ENCODE data around the gene ZMYND10. TPM values are rescaled to one million over a fixed set of nuclear protein-coding genes. Genes with fewer than 3 reads are reported as not detected.

The ZMYND10 gene
- total RNA-seq, 6 donors from 2014 or later: 3.1 to 98.7 (median 31.5) TPM

DNA sequence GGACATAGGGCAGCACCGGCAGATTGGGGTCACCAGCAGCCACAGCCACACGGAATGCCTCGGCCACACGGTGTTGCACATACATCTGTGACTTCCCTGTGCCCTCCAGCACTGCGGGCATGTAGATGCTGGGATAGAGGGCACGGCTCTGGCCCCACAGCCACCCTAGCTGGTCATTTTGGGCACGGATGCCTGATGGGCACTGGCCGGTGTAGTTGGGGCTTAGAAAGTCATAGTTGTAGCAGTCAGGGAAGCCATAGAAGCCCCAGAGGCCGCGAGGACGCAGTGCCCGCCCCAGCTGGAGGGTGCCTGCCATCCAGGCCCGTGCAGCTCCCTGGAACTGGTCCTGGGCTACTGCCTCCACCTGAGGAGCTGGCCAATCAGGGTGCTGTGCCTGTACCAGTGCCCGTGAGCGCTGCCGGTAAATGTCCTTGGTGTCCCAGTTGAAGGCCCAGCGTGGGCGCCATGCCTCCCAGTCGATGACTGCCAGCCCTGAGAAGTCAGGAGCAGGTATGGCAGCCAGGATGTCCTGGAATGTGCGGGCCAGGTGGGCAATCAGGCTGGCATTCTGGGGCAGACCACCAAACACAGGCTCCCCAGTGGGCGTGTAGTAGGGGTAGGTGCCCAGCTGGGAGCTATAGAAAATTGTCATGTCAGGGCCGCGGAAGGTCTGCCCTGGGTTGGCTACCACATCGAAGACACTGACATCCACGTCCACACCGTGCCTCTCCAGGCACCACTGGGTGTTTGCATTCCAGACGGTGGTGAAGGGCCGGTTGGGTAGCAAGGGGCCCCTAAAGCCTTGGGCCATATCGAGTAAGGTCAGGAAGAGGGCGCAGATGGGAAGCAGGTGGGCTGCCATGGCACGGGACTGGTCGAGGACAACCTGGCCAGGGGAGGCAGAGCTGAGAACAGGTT, 43.2 kb downstream of the ZMYND10 start:
- H3K27me3 ChIP-seq: no peaks in the 10 kb centered on the region
- TF ChIP-seq EP300 (IDR thresholded peaks at IDR 0.05) (no peak), POLR2A (IDR thresholded peaks at IDR 0.05) (no peak), POLR2AphosphoS5 (IDR thresholded peaks at IDR 0.05) (no peak)
- TF ChIP-seq, protein P1, sequence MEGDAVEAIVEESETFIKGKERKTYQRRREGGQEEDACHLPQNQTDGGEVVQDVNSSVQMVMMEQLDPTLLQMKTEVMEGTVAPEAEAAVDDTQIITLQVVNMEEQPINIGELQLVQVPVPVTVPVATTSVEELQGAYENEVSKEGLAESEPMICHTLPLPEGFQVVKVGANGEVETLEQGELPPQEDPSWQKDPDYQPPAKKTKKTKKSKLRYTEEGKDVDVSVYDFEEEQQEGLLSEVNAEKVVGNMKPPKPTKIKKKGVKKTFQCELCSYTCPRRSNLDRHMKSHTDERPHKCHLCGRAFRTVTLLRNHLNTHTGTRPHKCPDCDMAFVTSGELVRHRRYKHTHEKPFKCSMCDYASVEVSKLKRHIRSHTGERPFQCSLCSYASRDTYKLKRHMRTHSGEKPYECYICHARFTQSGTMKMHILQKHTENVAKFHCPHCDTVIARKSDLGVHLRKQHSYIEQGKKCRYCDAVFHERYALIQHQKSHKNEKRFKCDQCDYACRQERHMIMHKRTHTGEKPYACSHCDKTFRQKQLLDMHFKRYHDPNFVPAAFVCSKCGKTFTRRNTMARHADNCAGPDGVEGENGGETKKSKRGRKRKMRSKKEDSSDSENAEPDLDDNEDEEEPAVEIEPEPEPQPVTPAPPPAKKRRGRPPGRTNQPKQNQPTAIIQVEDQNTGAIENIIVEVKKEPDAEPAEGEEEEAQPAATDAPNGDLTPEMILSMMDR (IDR thresholded peaks at IDR 0.05): no peak
- ATAC-seq (ENCODE audit: low FRiP score in 2 of 2) (no peak), DNase-seq (peak in 1 of 2 donors; percentile 79)
- peak overlapping the region; percentile 70 to 93 (median 92) for H3K27ac ChIP-seq
- 70 to 82% methylated on average over 20 to 32 of the region's 32 CpGs for WGBS, 2 donors
- H3K4me3 ChIP-seq: peak overlapping the region; percentile 28 to 86 (median 45)
- H3K4me1 ChIP-seq: peaks cover 41 to 55% (median 52%) of the 10 kb centered on the region in 4 donors
- peaks cover 0 to 16% (median 0%) of the 10 kb centered on the region in 4 donors for H3K36me3 ChIP-seq
- H3K9me3 ChIP-seq: no peaks in the 10 kb centered on the region

DNA sequence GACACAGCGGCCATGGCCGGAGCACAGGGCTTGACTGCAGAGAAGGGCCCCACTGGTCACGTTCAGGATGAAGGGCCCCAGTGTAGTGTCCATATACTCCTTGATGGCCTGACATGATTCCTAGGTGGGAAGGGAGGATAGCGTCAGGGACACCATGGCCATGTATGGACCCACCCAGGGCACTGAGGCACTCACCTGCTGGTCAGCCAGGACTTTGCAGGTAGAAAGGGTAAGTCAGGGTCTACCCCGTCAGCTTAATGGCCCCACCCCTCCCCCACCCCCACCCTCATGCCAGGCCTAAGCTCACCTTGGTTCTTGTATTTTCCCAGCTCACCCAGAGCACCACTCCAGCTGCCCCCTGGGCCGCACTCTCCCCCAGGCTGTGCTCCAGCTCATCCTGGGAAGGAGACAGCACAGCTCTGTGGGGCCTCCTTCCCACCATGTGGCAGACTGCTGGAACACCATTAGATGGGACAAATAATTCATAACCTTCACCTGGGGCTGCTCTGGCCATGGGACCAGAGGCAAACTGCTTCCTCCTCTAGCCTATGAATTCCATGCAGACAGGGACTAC, 44.8 kb downstream of the ZMYND10 start:
- peaks cover 41 to 55% (median 52%) of the 10 kb centered on the region in 4 donors for H3K4me1 ChIP-seq
- peak overlapping the region in 1 of 4 donors; percentile 86 for H3K4me3 ChIP-seq

DNA sequence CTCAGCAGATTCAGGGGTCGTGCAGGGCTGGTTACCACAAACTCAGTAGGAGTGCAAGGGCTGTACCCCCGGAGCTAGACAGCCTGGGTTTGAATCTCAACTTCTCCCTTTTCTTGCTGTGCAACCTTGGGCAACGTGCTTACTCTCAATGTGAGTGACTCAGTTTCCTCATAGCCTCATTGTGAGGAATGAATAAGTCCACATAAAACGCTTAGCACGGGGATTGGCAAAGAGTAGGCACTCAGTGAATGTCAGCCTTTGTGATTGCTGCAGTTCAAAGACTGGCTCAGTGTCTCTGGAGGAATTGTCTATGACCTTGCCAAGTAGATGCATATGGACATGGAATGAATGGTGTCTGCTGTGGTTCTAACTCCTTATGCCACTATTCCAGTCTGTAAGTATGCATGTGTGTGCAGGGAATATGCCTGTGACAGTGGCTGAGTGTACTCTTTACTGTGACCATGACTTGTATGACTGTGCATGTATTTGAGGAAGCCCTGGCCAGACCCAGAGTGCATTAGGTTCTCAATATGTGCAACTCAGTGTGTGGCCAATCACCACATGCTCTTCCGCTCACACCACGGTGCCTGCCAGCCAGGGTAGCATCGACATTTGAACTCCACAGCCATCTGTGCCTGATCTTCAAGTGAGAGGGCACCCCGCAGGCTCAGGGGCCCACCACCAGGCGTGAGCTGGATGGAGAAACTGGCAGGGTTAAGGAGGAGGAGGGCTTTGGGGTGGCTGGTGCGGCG, 45.4 kb downstream of the ZMYND10 start:
- Histone ChIP-seq H3K4me1 (peaks cover 41 to 55% (median 52%) of the 10 kb centered on the region in 4 donors), H3K27ac (peak overlapping the region; percentile 85 to 93 (median 92)), H3K36me3 (peaks cover 0 to 13% (median 2%) of the 10 kb centered on the region in 4 donors), H3K9me3 (no peaks in the 10 kb centered on the region), H3K27me3 (no peaks in the 10 kb centered on the region), H3K4me3 (peak overlapping the region in 3 of 4 donors; percentile 55 to 86 (median 64))
- peak in 1 of 2 donors; percentile 75 for DNase-seq
- WGBS, 2 donors: 44 to 49% methylated on average over 11 to 12 of the region's 12 CpGs
- TF ChIP-seq EP300 (IDR thresholded peaks at IDR 0.05) (no peak), POLR2A (IDR thresholded peaks at IDR 0.05) (no peak), POLR2AphosphoS5 (IDR thresholded peaks at IDR 0.05) (no peak)
- TF ChIP-seq, protein P1 (IDR thresholded peaks at IDR 0.05): peak in 2 of 6 experiments; percentile 2 to 8
- peak; percentile 3 to 34 for ATAC-seq (ENCODE audit: low FRiP score in 2 of 2)

More for the DNA sequence above, 44.8 kb downstream of the ZMYND10 start:
- no peak for ATAC-seq (ENCODE audit: low FRiP score in 2 of 2)
- 82 to 89% methylated on average over 4 to 6 of the region's 6 CpGs for WGBS, 2 donors
- DNase-seq: no peak
- TF ChIP-seq EP300 (IDR thresholded peaks at IDR 0.05) (no peak), POLR2A (IDR thresholded peaks at IDR 0.05) (no peak), POLR2AphosphoS5 (IDR thresholded peaks at IDR 0.05) (no peak)
- TF ChIP-seq, protein P1 (IDR thresholded peaks at IDR 0.05): no peak
- Histone ChIP-seq H3K9me3 (no peaks in the 10 kb centered on the region), H3K27ac (peak overlapping the region; percentile 85 to 93 (median 92)), H3K36me3 (peaks cover 0 to 13% (median 2%) of the 10 kb centered on the region in 4 donors), H3K27me3 (no peaks in the 10 kb centered on the region)

DNA sequence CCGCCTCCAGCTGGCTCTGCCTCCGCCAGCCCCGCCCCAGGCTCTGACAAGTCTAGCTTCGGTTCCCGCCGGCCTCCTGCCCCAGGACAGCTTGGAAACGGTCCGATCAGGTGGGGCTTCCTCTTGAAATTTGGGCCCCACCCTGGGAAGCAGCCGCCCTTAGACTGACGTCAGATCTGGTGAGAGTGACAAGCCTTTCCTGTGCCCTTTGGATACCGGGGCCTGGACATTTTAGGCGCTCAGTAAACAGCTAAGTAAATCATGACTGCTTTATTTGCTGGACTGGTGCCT, 45.9 kb downstream of the ZMYND10 start:
- DNase-seq: no peak
- no peaks in the 10 kb centered on the region for H3K27me3 ChIP-seq
- no peak for ATAC-seq (ENCODE audit: low FRiP score in 2 of 2)
- TF ChIP-seq POLR2AphosphoS5 (IDR thresholded peaks at IDR 0.05) (peak; percentile 32 to 60), EP300 (IDR thresholded peaks at IDR 0.05) (peak in 3 of 4 donors; percentile 28 to 91 (median 86)), POLR2A (IDR thresholded peaks at IDR 0.05) (no peak)
- peak overlapping the region in 3 of 4 donors; percentile 55 to 86 (median 64) for H3K4me3 ChIP-seq
- H3K27ac ChIP-seq: peak overlapping the region; percentile 85 to 93 (median 92)
- H3K9me3 ChIP-seq: no peaks in the 10 kb centered on the region
- peaks cover 0 to 13% (median 2%) of the 10 kb centered on the region in 4 donors for H3K36me3 ChIP-seq
- H3K4me1 ChIP-seq: peaks cover 41 to 55% (median 52%) of the 10 kb centered on the region in 4 donors
- WGBS, 2 donors: 3% methylated on average over 12 of the region's 12 CpGs; no CpG with 5 or more reads in 1 of the 2 donors

Measured in upper lobe of left lung (tissue), 6 donors.